Mesodermal cell (in vitro differentiated cells): ENCODE measurements around the gene SYPL1.

Source experiments
- H3K27ac ChIP-seq: 2 replicates; pipeline ENCODE4 v1.7.0; 2013; ENCODE audit warnings: mild to moderate bottlenecking, low read depth, low read length, moderate library complexity; ENCODE audit not compliant: severe bottlenecking
- H3K36me3 ChIP-seq: 2 replicates; pipeline ENCODE4 v1.7.1; 2013; ENCODE audit warnings: mild to moderate bottlenecking, low read length, moderate library complexity; ENCODE audit not compliant: control insufficient read depth, insufficient read depth
- H3K4me1 ChIP-seq: one replicate; pipeline ENCODE4 v1.7.1; 2013; ENCODE audit warnings: mild to moderate bottlenecking, low read length; ENCODE audit not compliant: insufficient read depth, control insufficient read depth, poor library complexity, severe bottlenecking
- H3K4me3 ChIP-seq: 2 replicates; pipeline ENCODE4 v1.7.0; 2013; ENCODE audit warnings: low read length, control low read depth, mild to moderate bottlenecking; ENCODE audit not compliant: insufficient read depth, poor library complexity, severe bottlenecking; ENCODE audit errors: extremely low read depth
- H3K9me3 ChIP-seq: 2 replicates; pipeline ENCODE4 v1.7.1; 2013; ENCODE audit warnings: mild to moderate bottlenecking, low read length, moderate library complexity; ENCODE audit not compliant: control insufficient read depth
- WGBS, 2 experiments: methylation state at CpG; one replicate each; pipeline ENCODE4 v1.1.5; 2013; ENCODE audit warnings: missing lambda C conversion rate in 2 of 2; ENCODE audit not compliant: insufficient coverage in 2 of 2; 5-methylcytosine and 5-hydroxymethylcytosine counted together

Gene SYPL1

GRCh38 chr7:106064771-106065574 lies 47.1 kb downstream of the SYPL1 start:
- Histone ChIP-seq H3K4me1 (peaks cover 20% of the 10 kb centered on the region), H3K4me3 (no peak overlapping the region), H3K36me3 (no peaks in the 10 kb centered on the region), H3K27ac (no peak overlapping the region), H3K9me3 (no peaks in the 10 kb centered on the region)
- WGBS, 2 experiments = 89 to 91% methylated on average over 8 to 13 of the region's 14 CpGs

- no peaks in the 10 kb centered on the region for H3K9me3 ChIP-seq
- H3K27ac ChIP-seq = no peak overlapping the region
- H3K36me3 ChIP-seq = no peaks in the 10 kb centered on the region
- H3K4me1 ChIP-seq = peaks cover 20% of the 10 kb centered on the region
- WGBS, 2 experiments = 90 to 96% methylated on average over 7 of the region's 8 CpGs
- H3K4me3 ChIP-seq = no peak overlapping the region
Measured at GRCh38 chr7:106064316-106064715, 47.8 kb downstream of the SYPL1 start.

DNA sequence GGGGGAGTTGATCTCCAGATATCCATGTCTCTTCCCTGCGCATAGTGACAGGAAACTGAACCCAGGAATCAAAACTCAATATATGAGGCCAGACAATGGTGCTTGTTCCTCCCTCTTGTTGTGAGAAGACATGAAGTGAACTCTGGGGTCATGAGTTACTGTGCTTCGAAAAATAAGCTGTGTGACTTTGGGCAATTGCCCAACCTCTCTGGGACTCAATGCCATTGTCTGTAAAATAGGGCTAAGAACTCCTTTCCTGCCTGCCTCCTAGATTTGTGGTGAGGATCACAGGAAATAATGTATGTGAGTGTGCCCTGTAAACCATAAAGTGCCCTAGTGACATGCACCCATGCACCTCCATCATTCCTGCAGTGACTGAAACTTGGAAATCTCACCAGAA lies 48.4 kb downstream of the SYPL1 start:
- no peaks in the 10 kb centered on the region for H3K9me3 ChIP-seq
- no peak overlapping the region for H3K4me3 ChIP-seq
- H3K27ac ChIP-seq = no peak overlapping the region
- WGBS, 2 experiments = 90 to 100% methylated on average over 1 of the region's 2 CpGs
- H3K4me1 ChIP-seq = peaks cover 20% of the 10 kb centered on the region
- H3K36me3 ChIP-seq = no peaks in the 10 kb centered on the region

GRCh38 chr7:106063024-106063423 lies 49.1 kb downstream of the SYPL1 start:
- H3K36me3 ChIP-seq = no peaks in the 10 kb centered on the region
- H3K4me3 ChIP-seq = no peak overlapping the region
- WGBS, 2 experiments = 89 to 97% methylated on average over 5 to 6 of the region's 6 CpGs
- H3K27ac ChIP-seq = no peak overlapping the region
- H3K4me1 ChIP-seq = peaks cover 26% of the 10 kb centered on the region
- H3K9me3 ChIP-seq = no peaks in the 10 kb centered on the region

DNA sequence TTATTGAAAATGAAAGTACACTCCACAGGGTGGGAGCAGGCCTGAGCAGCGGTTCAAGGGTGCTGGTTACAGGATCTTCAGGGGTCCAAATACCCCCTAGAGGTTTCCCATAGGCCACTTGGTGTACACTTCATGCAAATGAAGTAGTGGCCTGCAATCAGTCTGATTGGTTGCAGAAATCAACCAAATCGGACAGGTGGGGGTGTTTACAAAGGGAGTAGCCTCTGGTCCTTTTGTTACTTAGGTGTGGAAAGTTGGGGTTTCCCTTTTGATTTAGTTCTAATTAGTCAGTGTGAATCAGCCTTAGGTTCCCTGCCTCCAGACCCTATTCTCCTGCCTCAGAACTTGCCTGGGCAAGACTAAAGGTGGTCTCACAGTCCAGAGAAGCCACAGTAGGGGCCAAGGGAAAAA lies 49.6 kb downstream of the SYPL1 start:
- Histone ChIP-seq H3K36me3 (no peaks in the 10 kb centered on the region), H3K4me3 (no peak overlapping the region), H3K27ac (no peak overlapping the region), H3K4me1 (peaks cover 26% of the 10 kb centered on the region), H3K9me3 (no peaks in the 10 kb centered on the region)
- WGBS, 2 experiments = 88 to 100% methylated on average over 1 to 2 of the region's 2 CpGs

DNA sequence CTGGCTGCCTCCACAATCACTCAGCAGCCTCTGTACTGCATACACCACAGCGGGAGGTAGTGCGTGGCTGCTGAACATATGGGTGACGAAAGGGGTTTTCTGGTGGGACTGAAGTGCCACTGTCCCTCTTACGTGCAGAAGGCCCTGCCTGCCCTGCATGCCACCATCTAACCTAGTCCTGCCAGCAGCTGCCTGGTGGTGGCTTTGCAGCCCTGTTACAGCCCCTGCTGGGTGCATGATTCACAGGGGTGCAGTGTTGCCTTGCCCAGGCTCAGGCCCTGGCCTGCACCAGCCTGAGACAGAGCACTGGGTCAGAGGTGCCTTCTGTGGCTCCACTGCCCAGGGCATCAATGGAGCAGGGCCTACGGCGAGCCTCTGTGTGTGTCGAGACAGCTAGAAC lies 50.1 kb downstream of the SYPL1 start:
- WGBS, 2 experiments = 92 to 96% methylated on average over 5 to 7 of the region's 7 CpGs
- Histone ChIP-seq H3K9me3 (no peaks in the 10 kb centered on the region), H3K4me1 (peaks cover 26% of the 10 kb centered on the region), H3K36me3 (no peaks in the 10 kb centered on the region), H3K4me3 (no peak overlapping the region), H3K27ac (no peak overlapping the region)

GRCh38 chr7:106061301-106061979 lies 50.7 kb downstream of the SYPL1 start:
- H3K4me1 ChIP-seq = peaks cover 26% of the 10 kb centered on the region
- H3K4me3 ChIP-seq = no peak overlapping the region
- WGBS, 2 experiments = 93 to 100% methylated on average over 5 to 7 of the region's 9 CpGs
- H3K9me3 ChIP-seq = no peaks in the 10 kb centered on the region
- H3K36me3 ChIP-seq = no peaks in the 10 kb centered on the region
- H3K27ac ChIP-seq = no peak overlapping the region

DNA sequence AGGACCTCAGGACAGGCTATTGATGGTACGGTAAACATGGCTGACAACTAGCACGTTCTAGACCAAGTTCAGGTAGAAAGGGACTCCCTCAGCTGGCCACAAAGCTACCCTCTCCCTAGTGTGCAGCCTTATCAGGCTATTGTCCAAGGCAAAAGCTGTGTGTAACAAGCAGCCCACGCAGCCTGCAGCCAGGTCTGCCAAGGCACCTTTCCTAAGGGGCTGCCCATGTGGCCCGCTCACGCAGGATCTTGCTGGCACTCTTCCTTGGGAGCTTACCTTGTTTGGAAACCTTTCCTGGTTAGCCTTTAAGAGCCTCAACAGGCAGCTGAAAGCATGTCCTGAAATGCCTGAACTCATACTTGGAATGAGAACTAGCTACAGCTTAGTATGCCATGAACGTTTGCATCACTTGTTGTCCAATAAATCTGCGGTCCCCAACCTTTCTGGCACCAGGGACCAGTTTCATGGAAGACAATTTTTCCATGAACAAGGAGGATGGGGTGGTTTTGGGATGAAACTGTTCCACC lies 51.7 kb downstream of the SYPL1 start:
- H3K9me3 ChIP-seq = no peaks in the 10 kb centered on the region
- H3K27ac ChIP-seq = no peak overlapping the region
- no peak overlapping the region for H3K4me3 ChIP-seq
- peaks cover 23% of the 10 kb centered on the region for H3K4me1 ChIP-seq
- 93 to 96% methylated on average over 6 to 7 of the region's 7 CpGs for WGBS, 2 experiments
- H3K36me3 ChIP-seq = no peaks in the 10 kb centered on the region

DNA sequence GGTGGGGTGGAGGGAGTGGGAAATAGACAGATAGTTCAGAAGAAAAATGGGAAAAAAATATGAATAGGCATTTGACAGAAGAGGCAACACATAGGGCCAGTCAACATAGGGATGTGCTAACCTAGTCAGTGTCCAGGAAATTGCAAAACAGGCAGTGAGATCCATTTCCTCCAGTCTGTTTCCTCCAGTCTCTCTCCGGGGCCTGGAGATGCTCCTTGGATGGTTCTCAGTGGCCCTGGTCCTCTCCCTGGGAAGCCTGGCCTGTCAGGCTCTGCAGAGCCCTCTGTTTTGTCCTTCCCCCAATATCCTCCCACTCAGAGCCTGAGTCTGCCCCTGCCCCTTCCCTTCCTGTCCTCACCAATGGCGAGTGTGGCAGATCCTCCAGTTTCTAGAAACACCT lies 52.6 kb downstream of the SYPL1 start:
- peaks cover 14% of the 10 kb centered on the region for H3K4me1 ChIP-seq
- H3K36me3 ChIP-seq = no peaks in the 10 kb centered on the region
- no peaks in the 10 kb centered on the region for H3K9me3 ChIP-seq
- WGBS, 2 experiments = 82 to 87% methylated on average over 1 to 2 of the region's 2 CpGs
- H3K4me3 ChIP-seq = no peak overlapping the region
- H3K27ac ChIP-seq = no peak overlapping the region

- peak overlapping the region; percentile 8 for H3K27ac ChIP-seq
- H3K4me1 ChIP-seq = peaks cover 12% of the 10 kb centered on the region
- H3K36me3 ChIP-seq = no peaks in the 10 kb centered on the region
- H3K4me3 ChIP-seq = no peak overlapping the region
- 81 to 100% methylated on average over 2 to 3 of the region's 3 CpGs for WGBS, 2 experiments
- no peaks in the 10 kb centered on the region for H3K9me3 ChIP-seq
Measured at GRCh38 chr7:106058928-106059324, 53.2 kb downstream of the SYPL1 start.
